ENCODE data around the gene XAGE1A.
"Not testable (repeated sequence)": the region's sequence is repeated elsewhere in the genome, so short reads cannot be mapped to it uniquely, and the experiment has no call there.

Gene XAGE1A, protein sequence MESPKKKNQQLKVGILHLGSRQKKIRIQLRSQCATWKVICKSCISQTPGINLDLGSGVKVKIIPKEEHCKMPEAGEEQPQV

DNA sequence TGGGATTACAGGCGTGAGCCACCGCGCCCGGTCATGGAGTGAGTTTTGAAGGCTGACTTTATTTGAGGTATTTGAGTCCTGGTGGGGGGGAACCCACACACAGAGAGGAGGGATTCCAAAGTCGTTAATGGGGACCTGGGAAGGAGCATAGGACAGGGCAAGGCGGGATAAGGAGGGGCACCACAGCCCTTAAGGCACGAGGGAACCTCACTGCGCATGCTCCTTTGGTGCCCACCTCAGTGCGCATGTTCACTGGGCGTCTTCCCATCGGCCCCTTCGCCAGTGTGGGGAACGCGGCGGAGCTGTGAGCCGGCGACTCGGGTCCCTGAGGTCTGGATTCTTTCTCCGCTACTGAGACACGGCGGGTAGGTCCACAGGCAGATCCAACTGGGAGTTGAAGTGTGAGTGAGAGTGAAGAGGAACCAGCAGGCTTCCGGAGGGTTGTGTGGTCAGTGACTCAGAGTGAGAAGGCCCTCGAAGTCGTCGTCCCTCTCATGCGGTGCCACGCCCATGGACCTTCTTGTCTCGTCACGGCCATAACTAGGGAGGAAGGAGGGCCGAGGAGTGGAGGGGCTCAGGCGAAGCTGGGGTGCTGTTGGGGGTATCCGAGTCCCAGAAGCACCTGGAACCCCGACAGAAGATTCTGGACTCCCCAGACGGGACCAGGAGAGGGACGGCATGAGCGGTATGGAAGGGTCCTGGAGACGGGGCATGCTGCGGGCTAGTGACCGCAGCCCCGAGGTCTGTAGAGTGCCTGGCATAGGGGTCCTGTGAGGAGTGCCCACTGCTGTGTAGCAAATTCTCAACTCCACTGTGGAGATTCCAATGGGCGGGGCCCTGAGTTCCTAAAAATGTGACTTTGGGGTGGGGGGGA lies at the start of gene XAGE1A:
Gene XAGE1A, plus strand, starts transcription at position 264 of the 874 bp plus-strand sequence. CDS start 1,554 bp downstream, outside the sequence.
- not testable (repeated sequence) for DNase-seq

DNA sequence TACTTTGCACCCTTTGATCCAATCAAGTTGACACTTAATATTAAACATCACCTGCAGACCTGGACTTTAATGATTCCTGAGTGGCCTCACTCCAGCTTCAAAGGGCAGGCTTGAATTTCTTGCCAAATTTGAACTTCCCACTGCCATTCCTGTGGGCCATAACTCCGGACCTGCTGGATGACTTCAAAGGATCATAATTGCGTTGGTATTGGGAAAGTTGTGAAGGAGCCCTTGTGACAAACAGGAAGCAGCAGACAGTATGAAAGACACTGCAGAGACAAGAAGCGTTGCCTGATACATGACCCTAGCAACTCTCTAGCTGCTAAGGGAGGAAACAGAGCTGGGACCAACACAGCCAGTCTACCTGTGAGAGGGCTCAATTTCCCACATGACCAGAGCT lies 43.6 kb upstream of the XAGE1A start:
- DNase-seq = not testable (repeated sequence)

DNA sequence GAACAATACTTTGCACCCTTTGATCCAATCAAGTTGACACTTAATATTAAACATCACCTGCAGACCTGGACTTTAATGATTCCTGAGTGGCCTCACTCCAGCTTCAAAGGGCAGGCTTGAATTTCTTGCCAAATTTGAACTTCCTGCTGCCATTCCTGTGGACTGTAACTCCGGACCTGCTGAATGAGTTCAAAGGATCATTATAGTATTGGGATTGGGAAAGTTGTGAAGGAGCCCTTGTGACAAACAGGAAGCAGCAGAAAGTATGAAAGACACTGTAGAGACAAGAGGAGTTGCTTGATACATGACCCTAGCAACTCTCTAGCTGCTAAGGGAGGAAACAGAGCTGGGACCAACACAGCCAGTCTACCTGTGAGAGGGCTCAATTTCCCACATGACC lies 24.3 kb upstream of the XAGE1A start:
- DNase-seq = not testable (repeated sequence)

DNA sequence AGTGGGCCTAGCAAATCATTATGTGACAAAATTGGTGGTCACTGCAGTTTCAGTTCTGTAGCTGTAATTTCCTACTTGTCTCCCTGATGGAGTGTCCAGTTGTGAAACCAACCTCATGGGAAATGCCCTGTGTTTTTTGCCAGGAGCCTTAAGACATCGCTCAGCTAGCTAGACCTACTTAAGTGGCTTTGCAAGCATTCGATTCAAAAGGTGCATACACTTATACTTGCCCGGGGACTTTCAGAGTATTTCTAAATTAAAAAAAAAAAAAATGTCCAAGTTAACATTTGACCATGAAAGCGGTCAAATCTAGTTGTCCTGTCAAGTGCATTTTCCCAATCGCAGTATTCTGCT lies 788 bp downstream of the XAGE1A start:
- DNase-seq = not testable (repeated sequence)

DNA sequence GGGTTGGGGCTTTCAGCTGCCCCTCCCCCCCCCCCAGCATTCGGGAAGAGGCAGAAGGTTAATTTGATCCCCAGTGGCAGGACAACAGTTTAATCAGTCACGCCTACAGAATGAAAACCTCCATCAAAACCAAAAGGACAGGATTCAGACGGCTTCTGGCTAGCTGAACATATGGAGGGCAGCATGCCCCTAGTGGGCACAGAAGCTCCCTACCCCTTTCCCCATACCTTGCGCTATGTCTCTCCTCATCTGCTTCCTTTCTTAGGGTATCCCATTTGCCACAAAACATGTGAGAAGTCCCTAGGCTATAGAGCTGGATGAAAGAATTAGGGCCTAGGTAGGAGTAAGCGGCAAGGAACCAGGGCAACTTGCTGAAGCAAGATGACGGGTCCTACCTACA lies 5.8 kb downstream of the XAGE1A start:
- DNase-seq = not testable (repeated sequence)

DNA sequence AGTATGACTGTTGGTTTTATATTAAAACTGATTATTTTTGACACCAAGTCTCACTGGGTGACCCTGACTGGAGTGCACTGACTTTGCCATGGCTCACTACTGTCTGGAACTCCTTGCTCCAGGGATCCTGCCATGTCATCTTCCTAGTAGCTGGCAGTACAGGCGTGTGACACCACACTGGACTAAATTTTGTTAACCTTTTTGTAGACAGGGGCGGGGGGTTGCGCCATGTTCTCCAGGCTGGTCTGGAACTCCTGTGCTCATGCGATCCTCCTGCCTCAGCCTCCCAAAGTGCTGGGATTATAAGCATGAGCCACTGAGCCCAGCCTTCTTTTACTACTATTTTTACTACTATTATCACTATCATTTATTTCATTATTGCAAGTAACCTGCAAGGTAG lies 8.9 kb downstream of the XAGE1A start:
- no peak for DNase-seq

DNA sequence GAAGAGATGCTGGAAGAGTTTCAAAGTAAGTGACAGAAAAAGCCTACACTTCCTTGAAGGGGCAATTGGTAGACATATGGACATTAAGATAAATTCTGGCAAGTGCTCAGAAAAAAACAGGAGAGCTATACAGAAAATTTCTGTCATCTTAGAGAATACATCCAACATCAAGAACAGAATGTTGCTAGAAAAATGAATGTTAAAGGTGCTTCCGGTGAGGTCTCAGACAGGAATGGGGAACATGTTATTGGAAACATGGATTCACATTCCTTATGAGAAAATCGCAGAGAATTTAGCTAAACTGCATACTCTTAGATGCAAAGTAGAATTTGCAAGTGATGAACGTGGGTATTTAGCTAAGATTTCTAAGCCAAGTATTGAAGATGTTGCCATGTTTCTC lies 11.7 kb downstream of the XAGE1A start:
- DNase-seq = no peak

DNA sequence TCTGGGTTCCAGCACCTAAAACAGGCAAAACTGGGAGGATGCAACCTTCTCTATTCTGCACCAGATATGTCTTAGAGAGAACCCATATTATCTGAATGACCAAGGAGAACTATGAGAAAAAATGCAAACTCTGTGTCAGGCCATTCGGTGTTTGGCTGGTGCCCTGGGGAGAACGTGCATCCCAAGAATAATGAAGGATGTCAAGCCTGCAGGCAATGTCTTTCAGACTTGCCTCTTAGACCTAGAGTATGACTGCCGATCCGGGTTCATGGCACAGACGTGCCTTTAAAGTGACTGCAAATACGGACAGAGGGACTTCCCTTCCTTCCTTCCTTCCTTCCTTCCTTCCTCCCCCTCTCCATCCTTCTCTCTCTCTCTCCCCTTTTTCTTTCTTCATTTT lies 14.3 kb downstream of the XAGE1A start:
- no peak for DNase-seq

DNA sequence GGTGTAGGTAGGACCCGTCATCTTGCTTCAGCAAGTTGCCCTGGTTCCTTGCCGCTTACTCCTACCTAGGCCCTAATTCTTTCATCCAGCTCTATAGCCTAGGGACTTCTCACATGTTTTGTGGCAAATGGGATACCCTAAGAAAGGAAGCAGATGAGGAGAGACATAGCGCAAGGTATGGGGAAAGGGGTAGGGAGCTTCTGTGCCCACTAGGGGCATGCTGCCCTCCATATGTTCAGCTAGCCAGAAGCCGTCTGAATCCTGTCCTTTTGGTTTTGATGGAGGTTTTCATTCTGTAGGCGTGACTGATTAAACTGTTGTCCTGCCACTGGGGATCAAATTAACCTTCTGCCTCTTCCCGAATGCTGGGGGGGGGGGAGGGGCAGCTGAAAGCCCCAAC lies 15.5 kb downstream of the XAGE1A start:
- DNase-seq = not testable (repeated sequence)

DNA sequence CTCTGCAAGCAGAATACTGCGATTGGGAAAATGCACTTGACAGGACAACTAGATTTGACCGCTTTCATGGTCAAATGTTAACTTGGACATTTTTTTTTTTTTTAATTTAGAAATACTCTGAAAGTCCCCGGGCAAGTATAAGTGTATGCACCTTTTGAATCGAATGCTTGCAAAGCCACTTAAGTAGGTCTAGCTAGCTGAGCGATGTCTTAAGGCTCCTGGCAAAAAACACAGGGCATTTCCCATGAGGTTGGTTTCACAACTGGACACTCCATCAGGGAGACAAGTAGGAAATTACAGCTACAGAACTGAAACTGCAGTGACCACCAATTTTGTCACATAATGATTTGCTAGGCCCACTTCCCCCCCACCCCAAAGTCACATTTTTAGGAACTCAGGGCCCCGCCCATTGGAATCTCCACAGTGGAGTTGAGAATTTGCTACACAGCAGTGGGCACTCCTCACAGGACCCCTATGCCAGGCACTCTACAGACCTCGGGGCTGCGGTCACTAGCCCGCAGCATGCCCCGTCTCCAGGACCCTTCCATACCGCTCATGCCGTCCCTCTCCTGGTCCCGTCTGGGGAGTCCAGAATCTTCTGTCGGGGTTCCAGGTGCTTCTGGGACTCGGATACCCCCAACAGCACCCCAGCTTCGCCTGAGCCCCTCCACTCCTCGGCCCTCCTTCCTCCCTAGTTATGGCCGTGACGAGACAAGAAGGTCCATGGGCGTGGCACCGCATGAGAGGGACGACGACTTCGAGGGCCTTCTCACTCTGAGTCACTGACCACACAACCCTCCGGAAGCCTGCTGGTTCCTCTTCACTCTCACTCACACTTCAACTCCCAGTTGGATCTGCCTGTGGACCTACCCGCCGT lies 20.7 kb downstream of the XAGE1A start:
- not testable (repeated sequence) for DNase-seq

DNA sequence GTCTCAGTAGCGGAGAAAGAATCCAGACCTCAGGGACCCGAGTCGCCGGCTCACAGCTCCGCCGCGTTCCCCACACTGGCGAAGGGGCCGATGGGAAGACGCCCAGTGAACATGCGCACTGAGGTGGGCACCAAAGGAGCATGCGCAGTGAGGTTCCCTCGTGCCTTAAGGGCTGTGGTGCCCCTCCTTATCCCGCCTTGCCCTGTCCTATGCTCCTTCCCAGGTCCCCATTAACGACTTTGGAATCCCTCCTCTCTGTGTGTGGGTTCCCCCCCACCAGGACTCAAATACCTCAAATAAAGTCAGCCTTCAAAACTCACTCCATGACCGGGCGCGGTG lies 21.3 kb downstream of the XAGE1A start, which contains the start of gene XAGE1B:
Gene XAGE1B, minus strand, starts transcription at position 77 of the 339 bp plus-strand sequence. CDS start 1,536 bp downstream, outside the sequence.
- DNase-seq = not testable (repeated sequence)

DNA sequence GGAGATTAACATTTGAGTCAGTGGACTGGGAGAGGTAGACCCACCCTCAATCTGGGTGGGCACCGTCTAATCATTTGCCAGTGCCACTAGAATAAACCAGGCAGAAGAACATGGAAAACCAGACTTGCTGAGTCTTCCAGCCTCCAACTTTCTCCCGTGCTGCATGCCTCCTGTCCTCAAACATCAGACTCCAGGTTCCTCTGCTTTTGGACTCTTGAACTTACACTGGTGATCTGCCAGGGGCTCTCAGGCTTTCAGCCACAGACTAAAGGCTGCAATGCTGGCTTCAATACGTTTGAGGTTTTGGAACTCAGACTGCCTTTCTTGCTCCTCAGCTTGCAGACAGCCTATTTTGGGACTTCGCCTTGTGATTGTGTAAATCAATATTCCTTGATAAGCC lies 45.4 kb downstream of the XAGE1A start:
- DNase-seq = not testable (repeated sequence)

DNA sequence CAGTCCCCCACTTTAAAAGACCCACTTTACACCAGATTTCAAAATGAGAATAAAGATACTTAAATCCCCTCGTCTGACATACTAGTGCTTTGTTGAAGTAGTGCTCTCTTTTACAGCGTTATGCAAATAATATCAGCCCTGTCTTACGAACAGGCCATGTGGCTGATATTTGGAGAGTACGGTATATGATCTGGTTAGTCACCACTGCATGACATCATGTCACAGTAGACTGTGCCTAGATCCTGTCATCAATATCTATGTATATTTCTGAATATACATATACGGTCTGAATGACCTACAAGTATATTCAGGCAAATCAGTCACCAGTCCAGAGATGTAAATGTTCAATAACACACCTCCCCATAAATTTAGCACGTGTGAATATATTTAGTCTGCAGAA lies 46.7 kb downstream of the XAGE1A start:
- DNase-seq = no peak

DNA sequence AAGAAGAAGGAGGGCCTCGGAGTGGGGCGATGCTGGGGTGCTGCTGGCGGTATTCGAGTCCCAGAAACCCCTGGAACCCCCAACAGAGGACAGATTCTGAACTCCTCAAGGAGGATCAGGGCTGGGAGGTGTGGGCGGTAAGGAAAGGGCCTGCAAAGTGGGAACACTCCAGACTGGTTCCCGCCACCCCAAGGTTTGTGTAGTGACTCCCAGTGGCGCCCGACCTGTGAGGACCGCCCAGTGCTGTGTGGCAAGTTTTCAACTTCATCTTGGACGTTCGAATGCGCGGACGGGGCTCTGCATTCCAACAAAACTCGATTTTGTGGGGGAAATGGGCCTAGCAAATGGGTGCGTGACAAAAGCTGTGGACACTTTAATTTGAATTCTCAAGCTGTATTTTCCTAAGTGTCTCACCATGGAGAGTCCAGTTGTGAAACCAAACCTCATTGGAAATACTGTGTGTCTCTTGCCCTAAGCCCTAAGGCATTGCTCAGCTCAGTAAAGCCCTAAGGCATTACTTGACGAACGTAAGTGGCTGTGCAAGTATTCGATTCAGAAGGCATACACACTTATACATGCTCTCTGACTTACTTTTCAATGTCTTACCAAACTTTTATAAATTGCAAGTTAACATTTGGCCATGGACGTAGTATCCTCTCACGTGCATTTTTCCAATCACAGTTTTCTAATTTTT lies 48.7 kb downstream of the XAGE1A start:
- no peak for DNase-seq

DNA sequence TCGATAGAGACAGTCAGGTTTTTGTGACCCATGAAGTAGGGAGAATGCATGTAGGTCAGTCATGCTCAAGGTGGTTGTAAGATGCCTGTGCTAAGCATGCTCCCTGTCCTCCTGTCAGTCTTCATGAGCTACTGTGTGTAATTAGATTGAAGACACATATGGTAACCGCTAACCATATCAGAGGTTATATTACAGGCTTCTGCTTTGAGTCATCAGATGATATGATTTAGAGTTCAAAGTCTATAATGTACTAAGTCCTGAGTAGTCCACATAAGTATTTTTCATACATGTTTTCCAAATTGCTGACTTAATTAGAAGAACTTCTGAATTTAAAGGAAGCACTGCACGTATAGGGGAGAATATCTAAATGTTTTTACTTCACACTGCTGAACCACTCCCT lies 53.2 kb downstream of the XAGE1A start:
- DNase-seq = not testable (repeated sequence)
